Peyer's patch (tissue), 4 donors: Measurements from ENCODE around the gene MAPK10. TPM values are rescaled to one million over a fixed set of nuclear protein-coding genes. Genes with fewer than 3 reads are reported as not detected.

Source experiments
- DNase-seq, 3 donors: peaks; one replicate each; pipeline ENCODE4 v3.0.0-alpha.2; 2017 to 2019
- H3K27ac ChIP-seq, 4 donors: fragments of 200-600 bp; sonication (generic); one replicate each; pipeline ENCODE4 v1.5.1; 2016 to 2019
- H3K27me3 ChIP-seq, 2 donors: fragments of 200-600 bp; sonication (generic); one replicate each; pipeline ENCODE4 v1.5.1; 2019
- H3K36me3 ChIP-seq, 3 donors: fragments of 200-600 bp; sonication (generic); one replicate each; pipeline ENCODE4 v1.5.1; 2016 to 2019
- H3K4me1 ChIP-seq, 4 donors: fragments of 200-600 bp; sonication (generic); one replicate each; pipeline ENCODE4 v1.5.1; 2016 to 2019
- H3K4me3 ChIP-seq, 4 donors: fragments of 200-600 bp; sonication (generic); 1 replicate in 3 of 4; 2 replicates in 1 of 4; pipeline ENCODE4 v1.5.1; 2016 to 2019; ENCODE audit warnings: mild to moderate bottlenecking in 1 of 4
- H3K9me3 ChIP-seq, 4 donors: fragments of 200-600 bp; sonication (generic); one replicate each; pipeline ENCODE4 v1.5.1; 2016 to 2019; ENCODE audit warnings: mild to moderate bottlenecking in 1 of 4
- POLR2A ChIP-seq, 2 donors: fragments of 450-650 bp; IDR thresholded peaks; one replicate each; pipeline ENCODE4 v1.5.1; 2017; ENCODE audit warnings: antibody characterized with exemption in 2 of 2, mild to moderate bottlenecking in 2 of 2, moderate library complexity in 2 of 2
- total RNA-seq, 4 donors: library from RNA; depleted of rRNA; stranded (reverse); fragments of >200 nt; gene quantifications; one replicate each; pipeline ENCODE4 v1.1.0, GENCODE V29; 2016
- TF ChIP-seq, protein P1 (sequence below), 6 experiments: fragments of 450-650 bp in 4 of 6; fragments of 200-600 bp in 2 of 6; sonication (generic) in 1 of 6; IDR thresholded peaks; one replicate each; pipeline ENCODE4 v1.5.1; 2017 to 2019; ENCODE audit warnings: antibody characterized with exemption in 6 of 6, mild to moderate bottlenecking in 3 of 6, moderate library complexity in 1 of 6

Gene MAPK10
- total RNA-seq, 4 donors from 2014 or later, result 1.8 to 35.5 (median 7.3) TPM

- H3K27ac ChIP-seq, result no peak overlapping the region
- H3K36me3 ChIP-seq, result no peaks in the 10 kb centered on the region
- H3K27me3 ChIP-seq, result no peaks in the 10 kb centered on the region
- no peak for TF ChIP-seq POLR2A (IDR thresholded peaks at IDR 0.05)
- TF ChIP-seq, protein P1, sequence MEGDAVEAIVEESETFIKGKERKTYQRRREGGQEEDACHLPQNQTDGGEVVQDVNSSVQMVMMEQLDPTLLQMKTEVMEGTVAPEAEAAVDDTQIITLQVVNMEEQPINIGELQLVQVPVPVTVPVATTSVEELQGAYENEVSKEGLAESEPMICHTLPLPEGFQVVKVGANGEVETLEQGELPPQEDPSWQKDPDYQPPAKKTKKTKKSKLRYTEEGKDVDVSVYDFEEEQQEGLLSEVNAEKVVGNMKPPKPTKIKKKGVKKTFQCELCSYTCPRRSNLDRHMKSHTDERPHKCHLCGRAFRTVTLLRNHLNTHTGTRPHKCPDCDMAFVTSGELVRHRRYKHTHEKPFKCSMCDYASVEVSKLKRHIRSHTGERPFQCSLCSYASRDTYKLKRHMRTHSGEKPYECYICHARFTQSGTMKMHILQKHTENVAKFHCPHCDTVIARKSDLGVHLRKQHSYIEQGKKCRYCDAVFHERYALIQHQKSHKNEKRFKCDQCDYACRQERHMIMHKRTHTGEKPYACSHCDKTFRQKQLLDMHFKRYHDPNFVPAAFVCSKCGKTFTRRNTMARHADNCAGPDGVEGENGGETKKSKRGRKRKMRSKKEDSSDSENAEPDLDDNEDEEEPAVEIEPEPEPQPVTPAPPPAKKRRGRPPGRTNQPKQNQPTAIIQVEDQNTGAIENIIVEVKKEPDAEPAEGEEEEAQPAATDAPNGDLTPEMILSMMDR (IDR thresholded peaks at IDR 0.05), result peak; percentile 47 to 72 (median 56)
- no peaks in the 10 kb centered on the region for H3K9me3 ChIP-seq
- H3K4me3 ChIP-seq, result no peak overlapping the region
- H3K4me1 ChIP-seq, result no peaks in the 10 kb centered on the region
- DNase-seq, result peak in 1 of 3 donors; percentile 56
Observed at GRCh38 chr4:86043755-86044592, 315.9 kb downstream of the MAPK10 start.

DNA sequence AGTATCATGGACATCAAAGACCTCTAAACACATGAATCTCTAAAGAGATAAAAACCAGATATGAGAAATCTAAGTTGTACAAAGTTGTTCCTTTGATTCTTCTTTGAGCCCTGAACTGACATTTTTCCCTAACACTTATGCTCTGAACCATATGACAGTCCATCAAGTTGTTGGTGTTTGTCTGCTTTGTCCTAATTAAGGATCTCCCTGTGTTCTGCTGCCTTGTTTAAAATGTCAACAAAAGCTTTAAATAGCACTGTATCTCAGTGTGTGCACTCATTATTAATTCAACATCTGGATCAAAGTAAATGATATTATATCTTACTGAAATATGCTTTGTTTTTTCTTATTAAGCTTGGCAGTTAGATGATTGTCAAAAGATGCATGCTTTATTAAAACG is 321.8 kb downstream of the MAPK10 start:
- Histone ChIP-seq H3K27ac (no peak overlapping the region), H3K9me3 (no peaks in the 10 kb centered on the region), H3K27me3 (no peaks in the 10 kb centered on the region), H3K4me3 (no peak overlapping the region), H3K36me3 (no peaks in the 10 kb centered on the region), H3K4me1 (no peaks in the 10 kb centered on the region)
- no peak for DNase-seq
- no peak for TF ChIP-seq POLR2A (IDR thresholded peaks at IDR 0.05)
- TF ChIP-seq, protein P1 (IDR thresholded peaks at IDR 0.05), result no peak

GRCh38 chr4:86036736-86037135 is 323.1 kb downstream of the MAPK10 start:
- no peak for DNase-seq
- Histone ChIP-seq H3K4me1 (no peaks in the 10 kb centered on the region), H3K27me3 (no peaks in the 10 kb centered on the region), H3K9me3 (no peaks in the 10 kb centered on the region), H3K27ac (no peak overlapping the region), H3K4me3 (no peak overlapping the region), H3K36me3 (no peaks in the 10 kb centered on the region)
- no peak for TF ChIP-seq POLR2A (IDR thresholded peaks at IDR 0.05)
- TF ChIP-seq, protein P1 (IDR thresholded peaks at IDR 0.05), result no peak

GRCh38 chr4:86035688-86036087 is 324.2 kb downstream of the MAPK10 start:
- Histone ChIP-seq H3K4me3 (no peak overlapping the region), H3K27ac (no peak overlapping the region), H3K27me3 (no peaks in the 10 kb centered on the region), H3K36me3 (no peaks in the 10 kb centered on the region), H3K4me1 (no peaks in the 10 kb centered on the region), H3K9me3 (no peaks in the 10 kb centered on the region)
- TF ChIP-seq, protein P1 (IDR thresholded peaks at IDR 0.05), result no peak
- no peak for TF ChIP-seq POLR2A (IDR thresholded peaks at IDR 0.05)
- no peak for DNase-seq

DNA sequence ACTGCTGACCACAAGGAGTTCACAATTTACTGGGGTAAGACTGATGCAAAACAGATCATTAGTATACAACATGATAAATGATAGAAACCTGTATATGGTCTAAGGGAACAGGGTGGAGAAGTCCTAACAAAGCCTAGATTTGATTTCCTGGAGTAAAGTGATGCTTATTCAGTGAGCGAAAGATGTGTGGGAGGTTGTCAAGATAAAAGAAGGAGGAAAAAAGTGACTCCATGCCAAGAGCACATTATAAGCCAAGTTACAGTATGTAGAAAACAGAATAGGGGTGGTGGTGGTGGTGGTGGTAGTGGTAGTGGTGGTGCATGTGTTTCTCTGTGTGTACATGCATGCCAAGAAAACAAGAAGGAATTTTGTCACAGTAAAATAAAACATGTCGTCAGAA is 325.2 kb downstream of the MAPK10 start:
- TF ChIP-seq, protein P1 (IDR thresholded peaks at IDR 0.05), result no peak
- TF ChIP-seq POLR2A (IDR thresholded peaks at IDR 0.05), result no peak
- no peak for DNase-seq
- no peak overlapping the region for H3K4me3 ChIP-seq
- no peaks in the 10 kb centered on the region for H3K4me1 ChIP-seq
- no peak overlapping the region for H3K27ac ChIP-seq
- no peaks in the 10 kb centered on the region for H3K27me3 ChIP-seq
- H3K9me3 ChIP-seq, result no peaks in the 10 kb centered on the region
- no peaks in the 10 kb centered on the region for H3K36me3 ChIP-seq
